H9 (cell line): ENCODE results near the gene GRAMD1B. TPM values are rescaled to one million over a fixed set of nuclear protein-coding genes. Genes with fewer than 3 reads are reported as not detected.

Source experiments
- DNase-seq: peaks from one replicate; pipeline ENCODE4 v3.0.0-alpha.2; 2017
- H2AFZ ChIP-seq: one replicate; pipeline ENCODE4 v1.6.1; 2013; ENCODE audit warnings: mild to moderate bottlenecking, low read length, control low read depth, moderate library complexity
- H2AK5ac ChIP-seq: 2 replicates; pipeline ENCODE4 v1.6.1; 2013; ENCODE audit warnings: low read length, control low read depth, mixed read lengths; ENCODE audit not compliant: insufficient read length
- H2BK120ac ChIP-seq: one replicate; pipeline ENCODE4 v1.6.1; 2013; ENCODE audit warnings: low read depth, mild to moderate bottlenecking, low read length, control low read depth, inconsistent platforms; ENCODE audit not compliant: poor library complexity, severe bottlenecking
- H2BK12ac ChIP-seq: 2 replicates; pipeline ENCODE4 v1.6.1; 2013; ENCODE audit warnings: low read length, control low read depth, mixed read lengths, low read depth; ENCODE audit not compliant: insufficient read length
- H2BK15ac ChIP-seq: 2 replicates; pipeline ENCODE4 v1.6.1; 2013; ENCODE audit warnings: low read depth, low read length, control low read depth
- H2BK20ac ChIP-seq: one replicate; pipeline ENCODE4 v1.6.1; 2013; ENCODE audit warnings: low read depth, mild to moderate bottlenecking, low read length, control low read depth, inconsistent platforms; ENCODE audit not compliant: poor library complexity, severe bottlenecking
- H2BK5ac ChIP-seq: 2 replicates; pipeline ENCODE4 v1.6.1; 2013; ENCODE audit warnings: low read length, control low read depth, mixed read lengths; ENCODE audit not compliant: insufficient read length
- H3K14ac ChIP-seq: 2 replicates; pipeline ENCODE4 v1.6.1; 2013; ENCODE audit warnings: low read length, control low read depth; ENCODE audit not compliant: insufficient read depth
- H3K18ac ChIP-seq: 2 replicates; pipeline ENCODE4 v1.6.1; 2013; ENCODE audit warnings: low read depth, mild to moderate bottlenecking, mixed read lengths, low read length, control low read depth; ENCODE audit not compliant: insufficient read length
- H3K23ac ChIP-seq: 2 replicates; pipeline ENCODE4 v1.6.1; 2013; ENCODE audit warnings: low read length, control low read depth, mixed read lengths, low read depth; ENCODE audit not compliant: insufficient read length
- H3K23me2 ChIP-seq: 2 replicates; pipeline ENCODE4 v1.6.1; 2013; ENCODE audit warnings: low read depth, mild to moderate bottlenecking, mixed read lengths, low read length, control low read depth; ENCODE audit not compliant: insufficient read length, poor library complexity, severe bottlenecking
- H3K27ac ChIP-seq: 2 replicates; pipeline ENCODE4 v1.5.1; 2013; ENCODE audit warnings: low read length, control low read depth, mixed read lengths, low read depth; ENCODE audit not compliant: insufficient read length
- H3K27me3 ChIP-seq: 2 replicates; pipeline ENCODE4 v1.6.1; 2013; ENCODE audit warnings: low read length, control low read depth, inconsistent platforms; ENCODE audit not compliant: insufficient read depth
- H3K4ac ChIP-seq: 2 replicates; pipeline ENCODE4 v1.6.1; 2013; ENCODE audit warnings: low read depth, mild to moderate bottlenecking, control low read depth, inconsistent platforms, low read length, moderate library complexity
- H3K4me1 ChIP-seq: 2 replicates; pipeline ENCODE4 v1.6.1; 2013; ENCODE audit warnings: low read length, control low read depth, inconsistent platforms; ENCODE audit not compliant: insufficient read depth
- H3K4me2 ChIP-seq: 2 replicates; pipeline ENCODE4 v1.6.1; 2013; ENCODE audit warnings: low read length, control low read depth, mixed read lengths; ENCODE audit not compliant: insufficient read length, insufficient read depth
- H3K56ac ChIP-seq: 2 replicates; pipeline ENCODE4 v1.6.1; 2013; ENCODE audit warnings: low read depth, mild to moderate bottlenecking, mixed read lengths, low read length, control low read depth; ENCODE audit not compliant: insufficient read length
- H3K79me1 ChIP-seq: 2 replicates; pipeline ENCODE4 v1.6.1; 2013; ENCODE audit warnings: low read depth, mild to moderate bottlenecking, moderate library complexity, low read length, control low read depth, inconsistent platforms; ENCODE audit not compliant: insufficient read depth, poor library complexity, severe bottlenecking
- H3K79me2 ChIP-seq: 2 replicates; pipeline ENCODE4 v1.6.1; 2013; ENCODE audit warnings: low read length, control low read depth, inconsistent platforms; ENCODE audit not compliant: insufficient read depth
- H3K9ac ChIP-seq: 2 replicates; pipeline ENCODE4 v1.6.1; 2013; ENCODE audit warnings: low read length, control low read depth, mixed read lengths; ENCODE audit not compliant: insufficient read length; ENCODE audit errors: extremely low read depth
- H3K9me3 ChIP-seq: one replicate; pipeline ENCODE4 v1.6.1; 2013; ENCODE audit warnings: low read depth, low read length, inconsistent platforms; ENCODE audit not compliant: control insufficient read depth
- H3T11ph ChIP-seq: one replicate; pipeline ENCODE4 v1.6.1; 2013; ENCODE audit warnings: mild to moderate bottlenecking, low read length, control low read depth, inconsistent platforms
- H4K20me1 ChIP-seq: one replicate; pipeline ENCODE4 v1.6.1; 2013; ENCODE audit not compliant: control insufficient read depth, insufficient read length, insufficient read depth
- H4K5ac ChIP-seq: 2 replicates; pipeline ENCODE4 v1.6.1; 2013; ENCODE audit warnings: low read depth, mild to moderate bottlenecking, mixed read lengths, low read length, control low read depth; ENCODE audit not compliant: insufficient read length
- H4K8ac ChIP-seq: replicated peaks from 2 replicates; pipeline ENCODE4 v1.6.1; 2013; ENCODE audit warnings: low read length, control low read depth, mixed read lengths, low read depth; ENCODE audit not compliant: insufficient read length
- H4K91ac ChIP-seq: 2 replicates; pipeline ENCODE4 v1.6.1; 2013; ENCODE audit warnings: low read depth, mild to moderate bottlenecking, moderate library complexity, mixed read lengths, low read length, control low read depth; ENCODE audit not compliant: insufficient read length
- H3K27ac Mint-ChIP-seq, 3 experiments: 2 replicates in 2 of 3; 3 replicates in 1 of 3; pipeline ENCODE4 v1.8.0; 2020 to 2021; ENCODE audit warnings: mixed read lengths in 3 of 3, mild to moderate bottlenecking in 1 of 3, moderate library complexity in 1 of 3
- H3K27me3 Mint-ChIP-seq: 2 replicates; pipeline ENCODE4 v1.8.0; 2021; ENCODE audit warnings: low read depth, mild to moderate bottlenecking, moderate library complexity, mixed read lengths
- H3K36me3 Mint-ChIP-seq, 3 experiments: 2 replicates in 2 of 3; 3 replicates in 1 of 3; pipeline ENCODE4 v1.8.0; 2020 to 2021; ENCODE audit warnings: low read depth in 3 of 3, mixed read lengths in 3 of 3; ENCODE audit not compliant: insufficient read depth in 1 of 3
- H3K4me1 Mint-ChIP-seq, 2 experiments: 2 replicates each; pipeline ENCODE4 v1.8.0; 2020; ENCODE audit warnings: mixed read lengths in 2 of 2
- H3K4me3 Mint-ChIP-seq, 2 experiments: 2 replicates in 1 of 2; 3 replicates in 1 of 2; pipeline ENCODE4 v1.8.0; 2020 to 2021; ENCODE audit warnings: mild to moderate bottlenecking in 2 of 2, mixed read lengths in 2 of 2, moderate library complexity in 1 of 2
- H3K9me3 Mint-ChIP-seq, 2 experiments: 2 replicates in 1 of 2; 3 replicates in 1 of 2; pipeline ENCODE4 v1.8.0; 2020; ENCODE audit warnings: mild to moderate bottlenecking in 2 of 2, mixed read lengths in 2 of 2, moderate library complexity in 1 of 2
- CTCF ChIP-seq: fragments of 200-600 bp; sonication (generic); conservative IDR thresholded peaks from 3 replicates; pipeline ENCODE4 v1.8.0; 2021; ENCODE audit warnings: antibody characterized with exemption, mild to moderate bottlenecking
- WGBS: extraction: QIAGEN DNeasy Blood & Tissue Kit; methylation state at CpG from one replicate; pipeline ENCODE4 v1.1.7; 2013; ENCODE audit warnings: missing lambda C conversion rate, low lambda C conversion rate, mixed read lengths; ENCODE audit not compliant: insufficient read length; ENCODE audit errors: extremely low coverage; 5-methylcytosine and 5-hydroxymethylcytosine counted together
- total RNA-seq: library from RNA; stranded (reverse); gene quantifications from 2 replicates; pipeline ENCODE4 v1.2.1, GENCODE V29; 2021

Gene GRAMD1B
- total RNA-seq, 1 experiment from 2014 or later, result 25.9 TPM

- no peak overlapping the region for H2BK5ac ChIP-seq
- H3K79me1 ChIP-seq, result no peaks in the 10 kb centered on the region
- Mint-ChIP-seq H3K27ac (peak overlapping the region in 1 of 3 experiments; percentile 32; a peak in 3 of 7 replicates), H3K4me1 (peaks cover 40 to 52% of the 10 kb centered on the region in 2 experiments), H3K4me3 (0 out of 5 replicates have a peak overlapping the region, but pooled peaks of 1 of the 2 experiments have one; percentile 50), H3K36me3 (no peaks in the 10 kb centered on the region), H3K9me3 (no peaks in the 10 kb centered on the region; a peak in 2 of 5 replicates), H3K27me3 (peaks cover 76% of the 10 kb centered on the region)
- no peaks in the 10 kb centered on the region for H3K23me2 ChIP-seq
- H4K20me1 ChIP-seq, result no peaks in the 10 kb centered on the region
- peaks cover 5% of the 10 kb centered on the region; the same call in 1 of the 2 replicates for H3K4me1 ChIP-seq
- H3K9ac ChIP-seq, result no peak overlapping the region
- H3K27ac ChIP-seq, result no peak overlapping the region
- H4K91ac ChIP-seq, result no peak overlapping the region
- H3K14ac ChIP-seq, result no peak overlapping the region
- H2BK120ac ChIP-seq, result no peak overlapping the region
- H3T11ph ChIP-seq, result no peak overlapping the region
- H2BK12ac ChIP-seq, result no peak overlapping the region
- H3K9me3 ChIP-seq, result no peaks in the 10 kb centered on the region
- TF ChIP-seq CTCF, result peak; percentile 87
- H3K4ac ChIP-seq, result no peak overlapping the region
- H2BK20ac ChIP-seq, result no peak overlapping the region
- H2AK5ac ChIP-seq, result no peak overlapping the region
- H3K56ac ChIP-seq, result no peak overlapping the region
- no peak overlapping the region for H3K4me2 ChIP-seq
- no peak overlapping the region for H2BK15ac ChIP-seq
- no CpG with 5 or more reads among the region's 7 CpGs for WGBS
- H3K79me2 ChIP-seq, result no peaks in the 10 kb centered on the region
- no peak overlapping the region for H4K5ac ChIP-seq
- H3K18ac ChIP-seq, result no peak overlapping the region
- H3K23ac ChIP-seq, result no peak overlapping the region
- peak; percentile 83 for DNase-seq
- no peaks in the 10 kb centered on the region; the same call in 1 of the 2 replicates for H3K27me3 ChIP-seq
- H4K8ac ChIP-seq, result no peak overlapping the region
- no peak overlapping the region for H2AFZ ChIP-seq
These were observed 22.7 kb upstream of the GRAMD1B start for GRCh38 chr11:123407130-123407995.
